PC-3 (cell line): Measurements from ENCODE around the gene TEX13A.

ENCODE experiments used
- EZH2 ChIP-seq: fragments of 300-600 bp; sonication (generic); IDR thresholded peaks from one replicate; pipeline ENCODE4 v1.6.1; 2017; ENCODE audit warnings: antibody characterized with exemption, mild to moderate bottlenecking, low read length; ENCODE audit not compliant: unreplicated experiment
- EZH2phosphoT487 ChIP-seq: fragments of 300-600 bp; sonication (generic); IDR thresholded peaks from 2 replicates; pipeline ENCODE4 v1.6.1; 2018; ENCODE audit warnings: mild to moderate bottlenecking, antibody characterized with exemption, low read length, borderline replicate concordance
- TF ChIP-seq, protein P1 (sequence below): fragments of 300-600 bp; sonication (generic); conservative IDR thresholded peaks from 2 replicates; pipeline ENCODE4 v1.5.1; 2017; ENCODE audit warnings: antibody characterized with exemption, low read depth, mild to moderate bottlenecking, low read length

- TF ChIP-seq, protein P1, sequence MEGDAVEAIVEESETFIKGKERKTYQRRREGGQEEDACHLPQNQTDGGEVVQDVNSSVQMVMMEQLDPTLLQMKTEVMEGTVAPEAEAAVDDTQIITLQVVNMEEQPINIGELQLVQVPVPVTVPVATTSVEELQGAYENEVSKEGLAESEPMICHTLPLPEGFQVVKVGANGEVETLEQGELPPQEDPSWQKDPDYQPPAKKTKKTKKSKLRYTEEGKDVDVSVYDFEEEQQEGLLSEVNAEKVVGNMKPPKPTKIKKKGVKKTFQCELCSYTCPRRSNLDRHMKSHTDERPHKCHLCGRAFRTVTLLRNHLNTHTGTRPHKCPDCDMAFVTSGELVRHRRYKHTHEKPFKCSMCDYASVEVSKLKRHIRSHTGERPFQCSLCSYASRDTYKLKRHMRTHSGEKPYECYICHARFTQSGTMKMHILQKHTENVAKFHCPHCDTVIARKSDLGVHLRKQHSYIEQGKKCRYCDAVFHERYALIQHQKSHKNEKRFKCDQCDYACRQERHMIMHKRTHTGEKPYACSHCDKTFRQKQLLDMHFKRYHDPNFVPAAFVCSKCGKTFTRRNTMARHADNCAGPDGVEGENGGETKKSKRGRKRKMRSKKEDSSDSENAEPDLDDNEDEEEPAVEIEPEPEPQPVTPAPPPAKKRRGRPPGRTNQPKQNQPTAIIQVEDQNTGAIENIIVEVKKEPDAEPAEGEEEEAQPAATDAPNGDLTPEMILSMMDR: no peak
- TF ChIP-seq EZH2: no peak
- no peak for TF ChIP-seq EZH2phosphoT487
Observed at GRCh38 chrX:105220636-105221035, at the start of gene TEX13A.
